ENCODE data around the gene MSANTD1.

The MSANTD1 gene

GRCh38 chr4:3267576-3268394 lies 18.8 kb downstream of the MSANTD1 start:
- DNase-seq: no peak

- DNase-seq: no peak
These were observed 19.6 kb downstream of the MSANTD1 start for GRCh38 chr4:3268395-3269104.

DNA sequence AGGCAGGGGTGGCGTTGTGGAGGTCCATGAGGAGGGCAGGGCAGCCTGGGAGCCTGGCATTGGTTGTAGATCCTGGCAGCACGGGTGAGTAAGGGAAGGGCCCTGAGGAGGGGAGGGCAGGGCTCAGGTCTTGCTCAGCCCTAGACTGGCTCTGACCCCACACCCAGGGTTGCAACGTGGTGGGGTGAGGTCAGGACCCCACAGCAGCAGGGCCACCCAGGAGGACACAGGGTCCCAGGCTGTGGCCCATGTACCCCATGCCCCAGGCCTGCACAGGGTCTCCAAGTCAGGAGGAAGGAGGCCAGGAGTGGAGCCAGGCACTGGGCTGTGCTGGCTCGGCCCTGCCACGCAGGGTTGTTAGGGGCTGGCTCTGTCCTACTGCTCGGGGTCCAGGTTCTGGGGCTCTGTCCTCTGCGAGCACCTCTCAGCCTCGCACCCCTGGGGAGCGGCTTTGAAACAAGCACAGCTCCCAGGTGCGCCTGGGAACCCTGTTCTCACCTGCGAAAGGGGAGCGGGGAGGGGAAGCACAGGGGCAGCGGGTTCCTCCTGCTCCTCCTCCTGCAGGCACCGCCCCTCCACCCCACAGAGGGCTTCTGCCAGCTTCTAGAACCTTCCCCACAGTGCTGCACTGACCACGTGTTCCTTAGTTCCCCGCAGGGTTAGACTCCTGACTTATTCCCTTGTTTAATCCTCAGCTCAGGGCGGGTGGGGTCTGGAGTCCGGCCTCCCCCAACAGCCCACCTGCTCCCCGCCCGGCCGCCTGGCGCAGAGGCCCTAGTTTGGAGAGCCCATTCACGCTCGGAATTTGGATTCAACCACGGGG lies 20.4 kb downstream of the MSANTD1 start:
- DNase-seq: no peak

- DNase-seq: no peak
These were observed 21.1 kb downstream of the MSANTD1 start for GRCh38 chr4:3269991-3270611.

DNA sequence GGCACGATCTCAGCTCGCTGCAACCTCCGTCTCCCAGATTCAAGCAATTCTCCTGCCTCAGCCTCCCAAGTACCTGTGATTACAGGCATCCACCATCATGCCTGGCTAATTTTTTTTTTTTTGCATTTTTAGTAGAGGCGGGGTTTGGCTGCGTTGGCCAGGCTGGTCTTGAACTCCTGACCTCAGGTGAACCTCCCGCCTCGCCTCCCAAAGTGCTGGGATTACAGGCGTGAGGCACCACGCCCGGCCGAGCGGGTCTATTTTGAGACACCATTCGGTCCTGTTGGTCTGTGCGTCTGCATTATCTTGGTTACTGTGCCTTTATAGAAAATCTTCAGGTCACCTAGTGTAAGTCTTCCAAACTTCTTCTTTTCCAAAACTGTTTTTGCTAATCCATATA lies 22.2 kb downstream of the MSANTD1 start:
- DNase-seq: no peak

DNA sequence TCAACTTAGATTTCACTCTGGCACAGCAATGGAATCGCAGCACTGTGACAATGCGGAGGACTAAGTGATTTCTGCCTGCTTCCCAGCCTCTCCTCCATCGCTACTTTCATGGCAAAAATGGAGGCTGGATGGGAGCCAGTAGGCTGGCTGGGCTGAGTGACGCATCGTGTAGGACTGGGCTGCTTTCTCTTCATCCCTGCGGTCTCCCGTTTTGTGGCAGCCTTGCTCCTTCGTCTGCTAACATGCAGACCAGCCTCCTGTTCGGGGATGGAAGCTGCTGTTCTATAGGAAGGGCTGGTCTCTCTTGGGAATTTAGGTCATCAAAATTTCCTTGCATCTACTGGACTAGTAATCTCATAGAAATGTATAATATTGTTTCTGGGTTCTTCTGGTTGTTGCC lies 28.0 kb downstream of the MSANTD1 start:
- DNase-seq: no peak

- DNase-seq: no peak
These were observed 31.5 kb downstream of the MSANTD1 start for GRCh38 chr4:3280466-3280865.

DNA sequence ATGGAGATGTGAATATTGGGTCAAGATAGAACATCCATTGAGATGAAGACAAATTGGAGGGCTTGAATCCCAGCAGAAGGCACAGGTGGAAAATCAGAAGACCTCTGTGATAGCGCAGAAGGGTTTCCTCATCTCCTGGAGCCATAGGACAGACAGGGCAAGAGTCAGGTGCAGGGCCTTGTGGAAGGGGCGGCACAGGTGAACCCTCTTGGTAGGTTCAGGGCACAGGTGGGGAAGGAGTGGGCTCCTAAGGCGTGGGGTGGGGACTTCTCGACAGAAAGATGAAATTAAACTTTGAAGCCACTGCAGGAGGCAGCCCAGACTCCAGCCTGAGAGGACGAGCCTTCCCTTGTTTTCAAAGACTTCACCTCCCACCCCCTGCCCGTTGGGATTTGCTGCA lies 34.5 kb downstream of the MSANTD1 start:
- no peak for DNase-seq

DNA sequence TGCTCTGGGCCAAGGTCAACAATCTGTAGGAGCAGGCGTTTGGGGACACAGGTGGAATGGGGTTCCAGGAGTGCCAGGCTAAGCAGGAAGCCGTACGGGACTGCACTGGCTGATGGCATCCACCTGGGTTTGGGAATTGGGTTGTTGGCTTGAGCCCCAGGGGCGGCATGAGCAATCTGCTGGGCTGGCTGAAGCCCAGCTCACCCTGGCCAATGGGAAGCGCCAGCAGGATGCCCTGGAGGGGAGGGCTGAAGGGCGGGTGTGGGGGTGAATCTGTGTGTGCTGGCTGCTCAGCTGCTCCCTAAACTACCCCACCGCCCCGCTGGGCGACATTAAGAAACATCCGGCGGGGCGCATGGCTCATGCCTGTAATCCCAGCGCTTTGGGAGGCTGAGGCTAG lies 35.0 kb downstream of the MSANTD1 start:
- DNase-seq: no peak

DNA sequence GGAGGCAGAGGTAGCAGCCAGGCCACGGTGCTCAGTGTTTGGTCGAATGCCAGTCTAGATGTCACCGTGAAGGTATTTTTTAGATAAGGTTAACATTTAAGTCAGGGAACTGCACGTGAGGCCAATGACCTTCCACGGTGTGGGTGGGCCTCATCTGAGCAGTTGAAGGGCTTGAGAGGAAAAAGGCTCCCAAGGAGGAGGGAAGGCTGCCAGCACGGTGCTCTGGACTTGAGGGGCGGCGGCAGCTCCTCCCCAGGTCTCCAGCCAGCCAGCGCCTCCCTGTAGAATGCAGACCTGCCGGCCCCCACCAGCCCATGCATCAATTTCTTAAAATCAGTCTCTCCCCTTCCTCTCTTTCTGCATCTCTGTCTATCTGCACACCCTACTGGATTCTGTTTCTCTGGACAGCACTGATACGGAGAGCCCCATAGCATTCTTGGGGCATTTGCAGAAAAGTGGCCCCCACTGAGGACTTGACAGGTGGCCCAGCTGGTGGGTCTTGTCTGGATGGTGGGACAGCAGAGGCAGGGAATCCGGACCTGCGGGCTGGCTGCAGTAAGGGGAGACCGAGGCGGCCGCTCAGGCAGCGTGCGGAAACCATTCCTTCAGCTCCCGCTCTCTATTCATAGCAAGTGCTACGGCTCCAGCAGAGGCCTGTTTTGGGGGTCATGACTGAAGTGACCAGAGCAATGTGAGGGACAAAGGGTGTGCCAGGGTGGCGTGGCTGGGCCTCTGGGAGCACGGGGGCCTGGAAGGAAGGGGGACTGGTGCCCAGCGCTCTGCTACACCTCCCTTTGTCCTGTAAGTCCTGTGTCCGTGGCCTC lies 36.0 kb downstream of the MSANTD1 start:
- no peak for DNase-seq

- no peak for DNase-seq
These were observed 36.8 kb downstream of the MSANTD1 start for GRCh38 chr4:3285558-3286334.

DNA sequence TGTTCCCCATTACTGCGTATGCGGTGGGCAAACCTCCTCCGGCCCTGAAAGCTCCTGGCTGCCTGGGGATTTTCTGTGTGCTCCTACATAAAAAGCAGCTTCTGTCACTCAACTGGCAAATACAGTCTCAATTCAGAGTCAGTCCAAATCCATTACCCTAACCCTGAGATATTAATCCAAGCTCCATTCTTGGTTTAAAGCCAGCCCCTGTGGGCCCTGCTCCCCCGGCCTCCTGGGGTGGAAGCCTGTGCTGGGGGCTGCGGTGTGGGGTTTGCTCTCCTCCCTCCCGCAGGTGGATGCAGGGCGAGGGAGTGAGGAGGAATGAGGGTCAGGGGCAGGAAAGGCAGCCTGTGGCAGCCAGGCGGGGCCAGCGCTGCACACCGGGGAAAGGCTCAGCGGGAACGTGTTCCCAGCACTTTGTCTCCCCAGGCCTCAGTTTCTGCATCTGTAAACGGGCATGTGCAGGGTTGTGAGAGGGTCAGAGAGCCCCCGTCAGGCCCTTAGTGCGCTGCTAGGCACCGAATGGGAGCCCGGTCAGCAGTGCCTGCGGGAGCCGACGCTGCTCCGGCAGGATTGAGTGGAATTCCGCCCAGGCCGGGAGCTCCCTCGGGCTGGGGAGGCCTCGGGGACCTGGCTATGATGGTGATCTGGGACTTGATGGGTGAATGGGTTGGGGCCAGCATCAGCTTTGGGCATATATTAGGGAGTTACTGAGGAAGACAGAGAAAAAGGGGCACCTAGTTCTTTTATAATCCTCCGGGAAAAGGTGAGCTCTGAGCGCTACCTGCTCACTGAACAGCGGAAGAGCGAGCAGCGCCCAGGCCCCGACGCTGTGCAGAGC lies 37.6 kb downstream of the MSANTD1 start:
- no peak for DNase-seq

GRCh38 chr4:3287271-3287971 lies 38.5 kb downstream of the MSANTD1 start:
- DNase-seq: no peak

DNA sequence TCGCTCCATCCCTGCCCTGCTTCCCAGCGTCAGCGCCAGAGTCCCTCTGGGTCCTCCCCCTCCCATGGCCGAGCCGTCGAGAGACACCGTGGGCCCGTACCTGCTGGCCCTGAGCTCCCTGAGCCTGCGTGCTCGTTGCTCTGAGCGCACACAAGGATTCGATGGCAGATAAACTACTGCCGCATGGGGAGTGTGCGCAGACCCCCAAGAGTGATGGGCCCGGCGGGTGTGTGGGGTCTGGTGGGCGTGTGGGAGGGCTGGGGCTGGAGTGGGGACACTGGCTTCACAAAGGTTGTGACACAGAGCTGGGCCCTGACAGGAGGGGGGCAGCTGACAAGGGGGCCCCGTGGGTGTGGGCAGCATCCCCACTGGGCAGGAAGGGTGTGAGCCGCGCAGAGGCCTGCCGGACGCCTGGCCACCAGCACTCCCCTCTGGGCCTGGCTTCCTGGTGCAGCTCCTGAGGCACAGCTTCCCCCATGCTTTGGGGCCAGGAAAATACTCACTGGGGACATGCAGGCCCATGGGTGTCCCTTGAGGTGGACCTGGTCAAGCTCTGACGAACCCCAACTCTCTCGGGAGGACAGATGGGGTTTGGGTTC lies 39.1 kb downstream of the MSANTD1 start:
- no peak for DNase-seq

DNA sequence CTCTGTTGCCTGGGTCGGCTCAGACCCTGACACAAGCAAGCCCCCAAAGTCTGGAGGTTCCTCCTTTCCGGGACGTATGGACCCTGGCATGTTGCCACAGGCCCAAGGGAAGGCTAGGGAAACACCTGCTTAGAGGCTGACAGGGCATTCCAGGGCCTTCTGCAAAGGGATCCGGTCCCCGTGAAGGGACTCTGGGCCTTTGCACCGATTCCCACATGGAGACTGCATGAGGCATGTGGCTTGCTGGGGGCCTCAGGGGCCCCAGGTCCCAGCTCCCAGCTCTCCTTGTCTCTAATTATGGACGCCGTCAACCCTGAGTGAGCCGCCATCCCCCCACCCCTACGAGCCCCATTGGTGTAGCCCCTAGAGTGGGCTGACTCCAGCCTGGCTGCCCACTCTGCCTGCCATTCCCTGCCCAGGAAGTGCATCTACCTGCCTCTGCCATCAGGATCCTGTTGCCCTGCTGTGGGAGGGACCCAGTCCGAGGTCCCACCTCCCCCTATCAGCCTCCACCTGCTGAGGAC lies 39.7 kb downstream of the MSANTD1 start:
- no peak for DNase-seq

DNA sequence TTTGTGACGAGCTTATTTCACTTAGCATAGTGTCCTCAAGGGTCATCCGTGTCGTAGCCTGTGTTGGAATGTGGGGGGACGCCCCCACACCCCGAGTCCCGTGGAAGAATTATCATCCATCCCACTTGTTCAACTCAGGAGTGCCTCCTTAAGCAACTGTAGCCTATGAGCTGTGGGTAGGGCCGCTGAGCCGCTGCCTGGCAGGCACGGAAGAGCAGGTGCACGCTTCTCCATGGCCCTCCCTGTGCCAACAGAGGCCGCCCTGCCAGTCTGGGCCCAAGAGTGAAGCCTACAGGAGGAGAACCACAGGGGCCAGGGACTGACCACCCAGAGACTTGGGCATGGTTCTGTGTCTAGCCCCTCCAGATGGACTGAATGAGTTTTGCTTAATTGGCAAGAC lies 41.5 kb downstream of the MSANTD1 start:
- DNase-seq: no peak

DNA sequence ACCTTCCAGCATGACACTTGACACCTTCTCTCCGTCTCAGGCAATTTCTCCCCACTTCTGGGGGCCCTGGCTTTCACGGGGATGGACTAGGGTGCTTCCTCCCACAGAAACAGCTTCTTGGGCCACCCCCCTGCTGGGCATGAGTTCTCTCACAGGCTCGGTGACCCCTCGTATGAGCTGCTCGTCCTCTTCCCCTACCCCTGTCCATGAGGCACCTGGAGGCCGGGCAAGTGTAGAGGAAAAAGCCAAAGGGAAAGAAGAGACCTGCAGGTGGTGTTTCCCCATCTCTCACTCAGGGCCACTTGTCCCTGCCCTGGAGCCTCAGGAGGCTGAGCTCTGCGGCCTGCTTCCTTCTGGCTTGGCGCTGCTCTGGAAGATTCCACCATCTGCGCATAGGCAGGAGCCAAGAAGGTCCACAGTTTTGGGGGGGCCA lies 41.9 kb downstream of the MSANTD1 start:
- DNase-seq: no peak

DNA sequence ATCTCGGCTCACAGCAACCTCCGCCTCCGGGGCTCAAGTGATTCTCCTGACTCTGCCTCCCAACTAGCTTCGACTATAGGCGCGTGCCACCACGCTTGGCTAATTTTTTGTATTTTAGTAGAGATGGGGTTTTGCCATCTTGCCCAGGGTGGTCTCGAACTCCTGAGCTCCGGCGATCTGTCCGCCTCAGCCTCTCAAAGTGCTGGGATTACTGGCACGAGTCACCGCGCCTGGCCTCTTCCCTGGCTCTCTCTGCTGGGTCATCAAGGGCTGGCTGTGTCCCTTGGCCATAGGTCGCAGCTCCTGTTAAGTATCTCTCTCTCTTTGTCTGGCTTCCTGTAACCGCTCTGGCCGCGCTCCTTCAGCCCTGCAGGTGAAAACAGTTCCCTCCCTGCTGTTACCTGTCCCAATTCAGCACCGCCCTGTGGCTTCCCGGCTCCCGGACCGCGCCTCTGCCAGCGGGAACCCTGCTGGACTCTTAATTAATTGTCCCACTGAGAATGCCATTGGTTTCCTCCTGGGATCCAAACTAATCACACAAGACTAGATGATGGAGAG lies 42.5 kb downstream of the MSANTD1 start:
- DNase-seq: no peak

Data from NCI-H1436 treated with DMSO at 0.1 percent for 48 hours (cell line).